ENCODE results near the gene CHSY1. TPM values are rescaled to one million over a fixed set of nuclear protein-coding genes. Genes with fewer than 3 reads are reported as not detected.

CHSY1 gene
- total RNA-seq, 1 donor from 2014 or later: 46.7 TPM

GRCh38 chr15:101167753-101168462 lies 83.9 kb downstream of the CHSY1 start:
- Mint-ChIP-seq H3K4me1 (peaks cover 24% of the 10 kb centered on the region), H3K36me3 (ENCODE audit: low read depth) (peaks cover 25% of the 10 kb centered on the region), H3K4me3 (peak overlapping the region; percentile 57), H3K9me3 (peaks cover 24% of the 10 kb centered on the region), H3K27me3 (ENCODE audit: low read depth) (no peaks in the 10 kb centered on the region), H3K27ac (ENCODE audit: unreplicated experiment) (peak overlapping the region; percentile 87)
- no peak for DNase-seq (ENCODE audit: low read depth, low spot score)
- no peak for TF ChIP-seq CTCF (conservative IDR thresholded peaks at IDR 0.05)

GRCh38 chr15:101167411-101167752 lies 84.5 kb downstream of the CHSY1 start:
- peaks cover 20% of the 10 kb centered on the region for H3K4me1 Mint-ChIP-seq
- DNase-seq (ENCODE audit: low read depth, low spot score): no peak
- H3K36me3 Mint-ChIP-seq (ENCODE audit: low read depth): peaks cover 25% of the 10 kb centered on the region
- TF ChIP-seq CTCF (conservative IDR thresholded peaks at IDR 0.05): no peak
- no peak overlapping the region for H3K4me3 Mint-ChIP-seq
- H3K27me3 Mint-ChIP-seq (ENCODE audit: low read depth): no peaks in the 10 kb centered on the region
- peak overlapping the region; percentile 87 for H3K27ac Mint-ChIP-seq (ENCODE audit: unreplicated experiment)
- H3K9me3 Mint-ChIP-seq: peaks cover 24% of the 10 kb centered on the region

- Mint-ChIP-seq H3K36me3 (ENCODE audit: low read depth) (peaks cover 25% of the 10 kb centered on the region), H3K4me1 (peaks cover 19% of the 10 kb centered on the region), H3K4me3 (no peak overlapping the region), H3K27ac (ENCODE audit: unreplicated experiment) (no peak overlapping the region), H3K27me3 (ENCODE audit: low read depth) (no peaks in the 10 kb centered on the region), H3K9me3 (peaks cover 24% of the 10 kb centered on the region)
- no peak for DNase-seq (ENCODE audit: low read depth, low spot score)
- no peak for TF ChIP-seq CTCF (conservative IDR thresholded peaks at IDR 0.05)
Measured at GRCh38 chr15:101165905-101166471, 85.9 kb downstream of the CHSY1 start.

GRCh38 chr15:101162701-101163483 lies 89.0 kb downstream of the CHSY1 start:
- no peak overlapping the region for H3K4me3 Mint-ChIP-seq
- no peak overlapping the region for H3K27ac Mint-ChIP-seq (ENCODE audit: unreplicated experiment)
- TF ChIP-seq CTCF (conservative IDR thresholded peaks at IDR 0.05): no peak
- H3K36me3 Mint-ChIP-seq (ENCODE audit: low read depth): peaks cover 23% of the 10 kb centered on the region
- peaks cover 22% of the 10 kb centered on the region for H3K4me1 Mint-ChIP-seq
- no peaks in the 10 kb centered on the region for H3K27me3 Mint-ChIP-seq (ENCODE audit: low read depth)
- peaks cover 24% of the 10 kb centered on the region for H3K9me3 Mint-ChIP-seq
- no peak for DNase-seq (ENCODE audit: low read depth, low spot score)

- Mint-ChIP-seq H3K27ac (ENCODE audit: unreplicated experiment) (no peak overlapping the region), H3K27me3 (ENCODE audit: low read depth) (no peaks in the 10 kb centered on the region), H3K4me1 (peaks cover 16% of the 10 kb centered on the region), H3K9me3 (peaks cover 16% of the 10 kb centered on the region), H3K4me3 (no peak overlapping the region), H3K36me3 (ENCODE audit: low read depth) (peaks cover 16% of the 10 kb centered on the region)
- DNase-seq (ENCODE audit: low read depth, low spot score): no peak
- TF ChIP-seq CTCF (conservative IDR thresholded peaks at IDR 0.05): no peak
Measured at GRCh38 chr15:101161656-101162055, 90.2 kb downstream of the CHSY1 start.
